HFFc6 (cell line): Measurements from ENCODE around the gene SUPT4H1. TPM values are rescaled to one million over a fixed set of nuclear protein-coding genes. Genes with fewer than 3 reads are reported as not detected.

Source experiments
- DNase-seq: peaks from one replicate; pipeline ENCODE4 v3.0.0-alpha.2; 2018
- H3K27ac Mint-ChIP-seq: 2 replicates; pipeline ENCODE4 v1.8.0; 2020; ENCODE audit warnings: mild to moderate bottlenecking, mixed read lengths
- H3K27me3 Mint-ChIP-seq: 2 replicates; pipeline ENCODE4 v1.8.0; 2021; ENCODE audit warnings: mild to moderate bottlenecking, moderate library complexity, mixed read lengths; ENCODE audit not compliant: insufficient read depth
- H3K36me3 Mint-ChIP-seq: 2 replicates; pipeline ENCODE4 v1.8.0; 2021; ENCODE audit warnings: low read depth, mixed read lengths
- H3K4me1 Mint-ChIP-seq: 2 replicates; pipeline ENCODE4 v1.8.0; 2020; ENCODE audit warnings: low read depth, mixed read lengths
- H3K4me3 Mint-ChIP-seq: 2 replicates; pipeline ENCODE4 v1.8.0; 2020; ENCODE audit warnings: mild to moderate bottlenecking, moderate library complexity, mixed read lengths
- H3K9me3 Mint-ChIP-seq: 2 replicates; pipeline ENCODE4 v1.8.0; 2020; ENCODE audit warnings: mild to moderate bottlenecking, mixed read lengths
- CTCF ChIP-seq: fragments of 200-600 bp; sonication (generic); IDR thresholded peaks from 2 replicates; pipeline ENCODE4 v1.5.0; 2021; ENCODE audit warnings: antibody characterized with exemption, mild to moderate bottlenecking
- total RNA-seq, 6 experiments: library from RNA; stranded (reverse); fragmentation: NEBNext Ultra II Directional; extraction: Animal tissue kit (Norgen Biotek cat#: 25700); gene quantifications; 2 replicates in 1 of 6; 3 replicates in 5 of 6; pipeline ENCODE4 v1.2.3, GENCODE V29; 2021

The SUPT4H1 gene
- total RNA-seq, 6 experiments from 2014 or later: 95.6 to 110 (median 105) TPM

- Mint-ChIP-seq H3K4me1 (no peaks in the 10 kb centered on the region; the same call in none of the 2 replicates), H3K27me3 (peaks cover 12% of the 10 kb centered on the region), H3K36me3 (no peaks in the 10 kb centered on the region), H3K9me3 (no peaks in the 10 kb centered on the region), H3K4me3 (no peak overlapping the region), H3K27ac (no peak overlapping the region)
- DNase-seq: no peak
- TF ChIP-seq CTCF: no peak
Observed at GRCh38 chr17:58312021-58312630, 39.9 kb downstream of the SUPT4H1 start.

- Mint-ChIP-seq H3K36me3 (no peaks in the 10 kb centered on the region), H3K27ac (no peak overlapping the region), H3K4me1 (no peaks in the 10 kb centered on the region; the same call in 1 of the 2 replicates), H3K9me3 (no peaks in the 10 kb centered on the region), H3K4me3 (no peak overlapping the region), H3K27me3 (peaks cover 12% of the 10 kb centered on the region)
- TF ChIP-seq CTCF: no peak
- DNase-seq: no peak
Observed at GRCh38 chr17:58311429-58311894, 40.5 kb downstream of the SUPT4H1 start.

- Mint-ChIP-seq H3K27me3 (peaks cover 9% of the 10 kb centered on the region), H3K27ac (no peak overlapping the region), H3K36me3 (no peaks in the 10 kb centered on the region), H3K9me3 (no peaks in the 10 kb centered on the region), H3K4me1 (no peaks in the 10 kb centered on the region; the same call in 1 of the 2 replicates), H3K4me3 (no peak overlapping the region)
- DNase-seq: no peak
- no peak for TF ChIP-seq CTCF
Observed at GRCh38 chr17:58310511-58311428, 41.2 kb downstream of the SUPT4H1 start.

GRCh38 chr17:58309918-58310259 is 42.1 kb downstream of the SUPT4H1 start:
- H3K9me3 Mint-ChIP-seq: no peaks in the 10 kb centered on the region
- no peak for DNase-seq
- no peaks in the 10 kb centered on the region; the same call in 1 of the 2 replicates for H3K4me1 Mint-ChIP-seq
- TF ChIP-seq CTCF: no peak
- peaks cover 9% of the 10 kb centered on the region for H3K27me3 Mint-ChIP-seq
- H3K4me3 Mint-ChIP-seq: no peak overlapping the region
- H3K36me3 Mint-ChIP-seq: no peaks in the 10 kb centered on the region
- H3K27ac Mint-ChIP-seq: no peak overlapping the region

GRCh38 chr17:58308985-58309917 is 42.8 kb downstream of the SUPT4H1 start:
- H3K27ac Mint-ChIP-seq: no peak overlapping the region
- DNase-seq: no peak
- peaks cover 9% of the 10 kb centered on the region for H3K27me3 Mint-ChIP-seq
- no peak for TF ChIP-seq CTCF
- no peak overlapping the region for H3K4me3 Mint-ChIP-seq
- H3K4me1 Mint-ChIP-seq: no peaks in the 10 kb centered on the region; the same call in 1 of the 2 replicates
- H3K9me3 Mint-ChIP-seq: no peaks in the 10 kb centered on the region
- no peaks in the 10 kb centered on the region for H3K36me3 Mint-ChIP-seq
